Esophagus muscularis mucosa (tissue), 4 donors: ENCODE data around the gene TENT4B. TPM values are rescaled to one million over a fixed set of nuclear protein-coding genes. Genes with fewer than 3 reads are reported as not detected.

Source experiments
- DNase-seq: peaks from one replicate; pipeline ENCODE4 v3.0.0-alpha.2; 2017; ENCODE audit errors: extremely low spot score
- H3K27ac ChIP-seq, 4 donors: fragments of 200-600 bp; sonication (generic); replicated peaks in 1 of 4; 1 replicate in 3 of 4; 2 replicates in 1 of 4; pipeline ENCODE4 v1.5.1; 2016 to 2019; ENCODE audit warnings: mild to moderate bottlenecking in 1 of 4
- H3K27me3 ChIP-seq, 4 donors: fragments of 200-600 bp; sonication (generic); one replicate each; pipeline versions ENCODE4 v1.5.1 to v1.6.0; 2016 to 2019
- H3K36me3 ChIP-seq, 4 donors: fragments of 200-600 bp; sonication (generic); one replicate each; pipeline ENCODE4 v1.5.1; 2016 to 2019
- H3K4me1 ChIP-seq, 4 donors: fragments of 200-600 bp; sonication (generic); one replicate each; pipeline ENCODE4 v1.5.1; 2016 to 2019
- H3K4me3 ChIP-seq, 4 donors: fragments of 200-600 bp; sonication (generic); 1 replicate in 2 of 4; 2 replicates in 2 of 4; pipeline ENCODE4 v1.5.1; 2016 to 2019; ENCODE audit warnings: mild to moderate bottlenecking in 4 of 4, moderate library complexity in 1 of 4
- H3K9me3 ChIP-seq, 4 donors: fragments of 200-600 bp; sonication (generic); 1 replicate in 3 of 4; 2 replicates in 1 of 4; pipeline ENCODE4 v1.5.1; 2016 to 2019
- EP300 ChIP-seq: sonication (generic); formaldehyde crosslinking; IDR thresholded peaks from one replicate; pipeline ENCODE4 v1.6.1; 2017; ENCODE audit warnings: antibody characterized with exemption
- POLR2A ChIP-seq: fragments of 450-650 bp; IDR thresholded peaks from one replicate; pipeline ENCODE4 v1.6.1; 2017; ENCODE audit warnings: antibody characterized with exemption, moderate library complexity, mild to moderate bottlenecking, low read depth
- POLR2AphosphoS5 ChIP-seq, 2 donors: sonication (generic); formaldehyde crosslinking; IDR thresholded peaks; one replicate each; pipeline ENCODE4 v1.6.1; 2017; ENCODE audit warnings: antibody characterized with exemption in 2 of 2
- WGBS: methylation state at CpG from one replicate; pipeline ENCODE4 v1.1.5; 2018; 5-methylcytosine and 5-hydroxymethylcytosine counted together
- intact Hi-C: fragments of 100-400 bp; cut with DNase I; formaldehyde crosslinking; loops from one replicate; pipeline ENCODE4 v1.15.1; 2023
- total RNA-seq, 4 donors: library from RNA; depleted of rRNA; stranded (reverse); fragments of >200 nt; gene quantifications; one replicate each; pipeline versions ENCODE4 v1.1.0 to v1.2.1, GENCODE V29; 2016
- TF ChIP-seq, protein P1 (sequence below), 3 experiments: fragments of 200-600 bp in 2 of 3; fragments of 450-650 bp in 1 of 3; sonication (generic) in 2 of 3; IDR thresholded peaks; one replicate each; pipeline ENCODE4 v1.5.1; 2017 to 2019; ENCODE audit warnings: antibody characterized with exemption in 3 of 3, mild to moderate bottlenecking in 2 of 3, moderate library complexity in 1 of 3

Gene TENT4B
- total RNA-seq, 4 donors from 2014 or later = 9.9 to 18.3 (median 16.7) TPM

GRCh38 chr16:50274326-50275097, 121.4 kb downstream of the TENT4B start:
- H3K27me3 ChIP-seq = no peaks in the 10 kb centered on the region
- WGBS = 74% methylated on average over 15 of the region's 18 CpGs
- H3K4me3 ChIP-seq = peak overlapping the region; percentile 30 to 42 (median 34)
- no peaks in the 10 kb centered on the region for H3K9me3 ChIP-seq
- no peaks in the 10 kb centered on the region for H3K36me3 ChIP-seq
- peak overlapping the region; percentile 47 to 65 (median 54) for H3K27ac ChIP-seq
- no peak for DNase-seq
- TF ChIP-seq EP300 = no peak
- no peak for TF ChIP-seq POLR2AphosphoS5 (IDR thresholded peaks at IDR 0.05)
- TF ChIP-seq POLR2A = no peak
- TF ChIP-seq, protein P1, sequence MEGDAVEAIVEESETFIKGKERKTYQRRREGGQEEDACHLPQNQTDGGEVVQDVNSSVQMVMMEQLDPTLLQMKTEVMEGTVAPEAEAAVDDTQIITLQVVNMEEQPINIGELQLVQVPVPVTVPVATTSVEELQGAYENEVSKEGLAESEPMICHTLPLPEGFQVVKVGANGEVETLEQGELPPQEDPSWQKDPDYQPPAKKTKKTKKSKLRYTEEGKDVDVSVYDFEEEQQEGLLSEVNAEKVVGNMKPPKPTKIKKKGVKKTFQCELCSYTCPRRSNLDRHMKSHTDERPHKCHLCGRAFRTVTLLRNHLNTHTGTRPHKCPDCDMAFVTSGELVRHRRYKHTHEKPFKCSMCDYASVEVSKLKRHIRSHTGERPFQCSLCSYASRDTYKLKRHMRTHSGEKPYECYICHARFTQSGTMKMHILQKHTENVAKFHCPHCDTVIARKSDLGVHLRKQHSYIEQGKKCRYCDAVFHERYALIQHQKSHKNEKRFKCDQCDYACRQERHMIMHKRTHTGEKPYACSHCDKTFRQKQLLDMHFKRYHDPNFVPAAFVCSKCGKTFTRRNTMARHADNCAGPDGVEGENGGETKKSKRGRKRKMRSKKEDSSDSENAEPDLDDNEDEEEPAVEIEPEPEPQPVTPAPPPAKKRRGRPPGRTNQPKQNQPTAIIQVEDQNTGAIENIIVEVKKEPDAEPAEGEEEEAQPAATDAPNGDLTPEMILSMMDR (IDR thresholded peaks at IDR 0.05) = no peak
- intact Hi-C loops = no loop called here
- H3K4me1 ChIP-seq = peaks cover 0 to 22% (median 9%) of the 10 kb centered on the region in 4 donors

- H3K4me1 ChIP-seq = peaks cover 0 to 22% (median 9%) of the 10 kb centered on the region in 4 donors
- intact Hi-C loops = no loop called here
- no peak for DNase-seq
- 86% methylated on average over 1 of the region's 3 CpGs for WGBS
- peak overlapping the region; percentile 47 to 65 (median 54) for H3K27ac ChIP-seq
- peak overlapping the region; percentile 30 to 42 (median 34) for H3K4me3 ChIP-seq
- H3K9me3 ChIP-seq = no peaks in the 10 kb centered on the region
- no peak for TF ChIP-seq EP300
- no peak for TF ChIP-seq POLR2AphosphoS5 (IDR thresholded peaks at IDR 0.05)
- TF ChIP-seq, protein P1 (IDR thresholded peaks at IDR 0.05) = no peak
- TF ChIP-seq POLR2A = no peak
- H3K36me3 ChIP-seq = no peaks in the 10 kb centered on the region
- H3K27me3 ChIP-seq = no peaks in the 10 kb centered on the region
These were observed 122.0 kb downstream of the TENT4B start for GRCh38 chr16:50275098-50275415.

DNA sequence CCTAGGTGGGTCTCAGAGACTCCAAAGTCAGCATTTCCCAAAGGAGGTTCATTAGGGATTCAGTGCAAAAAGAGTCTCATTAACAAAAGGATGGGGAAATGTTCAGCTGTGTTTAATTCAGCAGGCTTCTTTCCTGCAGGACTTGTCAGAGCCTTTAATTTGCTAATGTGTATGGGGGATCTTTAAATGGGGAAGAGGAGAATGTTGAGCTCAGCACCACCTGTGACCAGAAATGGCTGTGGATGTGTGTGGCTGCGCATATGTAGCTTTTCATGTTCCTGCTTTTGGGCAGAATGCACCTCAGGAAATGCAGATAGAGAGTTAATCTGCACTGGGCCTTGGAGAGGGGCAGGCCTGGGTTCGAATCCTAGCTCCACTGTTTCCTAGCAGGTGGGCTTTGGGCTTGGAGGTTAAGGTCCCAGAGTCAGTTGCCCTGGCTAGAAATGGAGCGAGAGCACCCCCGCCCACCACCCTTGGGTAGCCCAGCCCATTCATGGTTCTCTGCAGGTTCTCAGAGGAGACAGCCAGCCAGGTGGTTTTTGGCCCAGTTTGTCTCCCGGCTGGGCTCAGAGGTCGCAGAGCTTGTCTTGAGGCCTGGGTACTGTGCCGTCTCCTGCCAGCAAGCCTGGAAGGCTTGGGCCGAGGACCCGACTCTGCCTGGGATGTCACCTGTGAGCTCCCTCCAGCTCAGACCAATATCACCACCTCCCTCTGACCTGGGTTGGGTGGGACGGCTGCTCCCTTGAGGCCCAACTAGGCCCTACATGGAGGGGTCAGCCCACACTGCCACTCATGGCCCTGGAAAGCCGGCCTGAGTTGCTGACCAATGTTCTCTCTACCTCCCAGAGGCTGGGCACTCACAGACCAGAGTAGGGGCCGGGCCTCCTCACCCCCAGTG, 122.6 kb downstream of the TENT4B start:
- peak overlapping the region in 3 of 4 donors; percentile 53 to 65 (median 54) for H3K27ac ChIP-seq

DNA sequence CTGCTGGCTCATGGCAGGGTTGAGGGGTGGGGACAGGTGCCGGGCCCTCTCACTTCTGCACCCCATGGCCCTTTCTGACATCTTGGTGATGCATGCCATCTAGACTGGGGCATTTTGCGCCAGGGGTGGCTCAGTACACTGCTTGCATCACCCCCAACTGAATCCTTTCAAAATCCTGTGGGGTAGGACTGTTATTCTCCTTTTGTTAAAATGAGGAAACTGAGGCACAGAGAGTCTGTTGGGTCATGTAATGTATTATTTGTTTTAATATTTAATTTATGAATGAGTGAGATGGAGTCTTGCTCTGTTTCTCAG, 123.2 kb downstream of the TENT4B start:
- Histone ChIP-seq H3K36me3 (no peaks in the 10 kb centered on the region), H3K9me3 (no peaks in the 10 kb centered on the region), H3K27me3 (no peaks in the 10 kb centered on the region), H3K4me3 (no peak overlapping the region), H3K4me1 (peaks cover 0 to 25% (median 12%) of the 10 kb centered on the region in 4 donors), H3K27ac (no peak overlapping the region)
- DNase-seq = no peak
- no peak for TF ChIP-seq POLR2A
- no peak for TF ChIP-seq EP300
- TF ChIP-seq POLR2AphosphoS5 (IDR thresholded peaks at IDR 0.05) = no peak
- TF ChIP-seq, protein P1 (IDR thresholded peaks at IDR 0.05) = no peak
- intact Hi-C loops = no loop called here
- 81% methylated on average over 2 of the region's 2 CpGs for WGBS

More for the DNA sequence above, 122.6 kb downstream of the TENT4B start:
- Histone ChIP-seq H3K4me3 (peak overlapping the region in 1 of 4 donors; percentile 33), H3K27me3 (no peaks in the 10 kb centered on the region), H3K36me3 (no peaks in the 10 kb centered on the region), H3K4me1 (peaks cover 0 to 23% (median 9%) of the 10 kb centered on the region in 4 donors), H3K9me3 (no peaks in the 10 kb centered on the region)
- 94% methylated on average over 5 of the region's 12 CpGs for WGBS
- no peak for DNase-seq
- intact Hi-C loops = no loop called here
- no peak for TF ChIP-seq EP300
- TF ChIP-seq POLR2A = no peak
- TF ChIP-seq POLR2AphosphoS5 (IDR thresholded peaks at IDR 0.05) = no peak
- TF ChIP-seq, protein P1 (IDR thresholded peaks at IDR 0.05) = no peak
